HUES64 (cell line): ENCODE data around the gene PAN3.

ENCODE experiments used
- H3K27ac ChIP-seq: 2 replicates; pipeline ENCODE4 v1.7.0; 2013; ENCODE audit warnings: low read depth, low read length, inconsistent platforms
- H3K27me3 ChIP-seq: 2 replicates; pipeline ENCODE4 v1.6.1; 2013; ENCODE audit warnings: mild to moderate bottlenecking, low read length; ENCODE audit not compliant: insufficient read depth
- H3K36me3 ChIP-seq: 2 replicates; pipeline ENCODE4 v1.6.1; 2013; ENCODE audit warnings: mild to moderate bottlenecking, low read length; ENCODE audit not compliant: insufficient read depth
- H3K4me1 ChIP-seq: 2 replicates; pipeline ENCODE4 v1.6.1; 2013; ENCODE audit warnings: mild to moderate bottlenecking, low read length, moderate library complexity; ENCODE audit not compliant: insufficient read depth
- H3K4me3 ChIP-seq: 2 replicates; pipeline ENCODE4 v1.5.1; 2013; ENCODE audit warnings: mild to moderate bottlenecking, low read length, moderate library complexity
- H3K9ac ChIP-seq: 2 replicates; pipeline ENCODE4 v1.6.1; 2013; ENCODE audit warnings: mild to moderate bottlenecking, low read depth, low read length
- H3K9me3 ChIP-seq: 2 replicates; pipeline ENCODE4 v1.6.1; 2013; ENCODE audit warnings: low read depth, low read length; ENCODE audit not compliant: insufficient read depth
- WGBS: fragments of 150-250, 120-280 bp; methylation state at CpG from one replicate; pipeline ENCODE4 v1.1.7; 2013; ENCODE audit warnings: missing lambda C conversion rate; 5-methylcytosine and 5-hydroxymethylcytosine counted together

Gene PAN3

GRCh38 chr13:28172947-28173346 is 34.6 kb downstream of the PAN3 start:
- Histone ChIP-seq H3K9me3 (no peaks in the 10 kb centered on the region), H3K4me3 (no peak overlapping the region), H3K36me3 (peaks cover 34% of the 10 kb centered on the region), H3K27ac (no peak overlapping the region), H3K9ac (no peak overlapping the region), H3K27me3 (no peaks in the 10 kb centered on the region), H3K4me1 (peaks cover 16% of the 10 kb centered on the region)
- WGBS: 96% methylated on average over 1 of the region's 2 CpGs

- H3K4me3 ChIP-seq: no peak overlapping the region
- no peaks in the 10 kb centered on the region for H3K9me3 ChIP-seq
- H3K27ac ChIP-seq: no peak overlapping the region
- H3K9ac ChIP-seq: no peak overlapping the region
- peaks cover 16% of the 10 kb centered on the region for H3K4me1 ChIP-seq
- no peaks in the 10 kb centered on the region for H3K27me3 ChIP-seq
- H3K36me3 ChIP-seq: peaks cover 42% of the 10 kb centered on the region
These were observed 35.4 kb downstream of the PAN3 start for GRCh38 chr13:28173793-28174192.

- Histone ChIP-seq H3K9me3 (no peaks in the 10 kb centered on the region), H3K9ac (no peak overlapping the region), H3K36me3 (peaks cover 55% of the 10 kb centered on the region), H3K4me1 (peaks cover 12% of the 10 kb centered on the region), H3K27ac (no peak overlapping the region), H3K4me3 (no peak overlapping the region), H3K27me3 (no peaks in the 10 kb centered on the region)
These were observed 39.0 kb downstream of the PAN3 start for GRCh38 chr13:28177327-28177726.

- Histone ChIP-seq H3K27me3 (no peaks in the 10 kb centered on the region), H3K4me1 (peaks cover 9% of the 10 kb centered on the region), H3K27ac (no peak overlapping the region), H3K36me3 (peaks cover 55% of the 10 kb centered on the region), H3K4me3 (no peak overlapping the region), H3K9me3 (no peaks in the 10 kb centered on the region), H3K9ac (no peak overlapping the region)
- WGBS: 100% methylated on average over 1 of the region's 1 CpG
These were observed 39.5 kb downstream of the PAN3 start for GRCh38 chr13:28177877-28178276.

GRCh38 chr13:28179974-28180373 is 41.6 kb downstream of the PAN3 start:
- no peaks in the 10 kb centered on the region for H3K27me3 ChIP-seq
- H3K9me3 ChIP-seq: no peaks in the 10 kb centered on the region
- H3K9ac ChIP-seq: no peak overlapping the region
- peaks cover 5% of the 10 kb centered on the region; the same call in 1 of the 2 replicates for H3K4me1 ChIP-seq
- H3K4me3 ChIP-seq: no peak overlapping the region
- no peak overlapping the region for H3K27ac ChIP-seq
- H3K36me3 ChIP-seq: peaks cover 50% of the 10 kb centered on the region

GRCh38 chr13:28181413-28181812 is 43.1 kb downstream of the PAN3 start:
- Histone ChIP-seq H3K9me3 (no peaks in the 10 kb centered on the region), H3K36me3 (peaks cover 37% of the 10 kb centered on the region), H3K27ac (no peak overlapping the region), H3K4me3 (no peak overlapping the region), H3K9ac (no peak overlapping the region), H3K27me3 (no peaks in the 10 kb centered on the region), H3K4me1 (peaks cover 5% of the 10 kb centered on the region; the same call in 1 of the 2 replicates)
- WGBS: no CpG with 5 or more reads among the region's 2 CpGs

- 74% methylated on average over 2 of the region's 2 CpGs for WGBS
- no peak overlapping the region for H3K9ac ChIP-seq
- H3K27me3 ChIP-seq: no peaks in the 10 kb centered on the region
- H3K27ac ChIP-seq: no peak overlapping the region
- H3K36me3 ChIP-seq: peaks cover 22% of the 10 kb centered on the region
- H3K4me3 ChIP-seq: no peak overlapping the region
- H3K9me3 ChIP-seq: no peaks in the 10 kb centered on the region
- peaks cover 5% of the 10 kb centered on the region; the same call in 1 of the 2 replicates for H3K4me1 ChIP-seq
These were observed 46.9 kb downstream of the PAN3 start for GRCh38 chr13:28185256-28185655.

GRCh38 chr13:28199089-28199488 is 60.7 kb downstream of the PAN3 start:
- no peak overlapping the region for H3K27ac ChIP-seq
- H3K4me3 ChIP-seq: no peak overlapping the region
- H3K4me1 ChIP-seq: no peaks in the 10 kb centered on the region
- H3K9ac ChIP-seq: no peak overlapping the region
- H3K9me3 ChIP-seq: no peaks in the 10 kb centered on the region
- no peaks in the 10 kb centered on the region for H3K27me3 ChIP-seq
- peaks cover 64% of the 10 kb centered on the region for H3K36me3 ChIP-seq
- 97% methylated on average over 3 of the region's 3 CpGs for WGBS

- 98% methylated on average over 5 of the region's 5 CpGs for WGBS
- H3K27me3 ChIP-seq: no peaks in the 10 kb centered on the region
- H3K4me3 ChIP-seq: no peak overlapping the region
- H3K27ac ChIP-seq: no peak overlapping the region
- H3K9ac ChIP-seq: no peak overlapping the region
- H3K4me1 ChIP-seq: no peaks in the 10 kb centered on the region
- no peaks in the 10 kb centered on the region for H3K9me3 ChIP-seq
- H3K36me3 ChIP-seq: peaks cover 39% of the 10 kb centered on the region
These were observed 65.7 kb downstream of the PAN3 start for GRCh38 chr13:28204043-28204442.

- Histone ChIP-seq H3K9ac (no peak overlapping the region), H3K9me3 (no peaks in the 10 kb centered on the region), H3K36me3 (peaks cover 32% of the 10 kb centered on the region), H3K4me3 (no peak overlapping the region), H3K4me1 (no peaks in the 10 kb centered on the region; the same call in 1 of the 2 replicates), H3K27ac (no peak overlapping the region), H3K27me3 (no peaks in the 10 kb centered on the region)
- 95% methylated on average over 5 of the region's 5 CpGs for WGBS
These were observed 66.5 kb downstream of the PAN3 start for GRCh38 chr13:28204690-28205443.

- Histone ChIP-seq H3K4me3 (no peak overlapping the region), H3K36me3 (peaks cover 44% of the 10 kb centered on the region), H3K27me3 (no peaks in the 10 kb centered on the region), H3K9me3 (no peaks in the 10 kb centered on the region), H3K9ac (no peak overlapping the region), H3K4me1 (no peaks in the 10 kb centered on the region), H3K27ac (no peak overlapping the region)
- 99% methylated on average over 4 of the region's 4 CpGs for WGBS
These were observed 80.3 kb downstream of the PAN3 start for GRCh38 chr13:28218679-28219078.
